ENCODE measurements around the gene CSF2RB. TPM values are rescaled to one million over a fixed set of nuclear protein-coding genes. Genes with fewer than 3 reads are reported as not detected.

CSF2RB gene
- not detected in 2 replicates for total RNA-seq

DNA sequence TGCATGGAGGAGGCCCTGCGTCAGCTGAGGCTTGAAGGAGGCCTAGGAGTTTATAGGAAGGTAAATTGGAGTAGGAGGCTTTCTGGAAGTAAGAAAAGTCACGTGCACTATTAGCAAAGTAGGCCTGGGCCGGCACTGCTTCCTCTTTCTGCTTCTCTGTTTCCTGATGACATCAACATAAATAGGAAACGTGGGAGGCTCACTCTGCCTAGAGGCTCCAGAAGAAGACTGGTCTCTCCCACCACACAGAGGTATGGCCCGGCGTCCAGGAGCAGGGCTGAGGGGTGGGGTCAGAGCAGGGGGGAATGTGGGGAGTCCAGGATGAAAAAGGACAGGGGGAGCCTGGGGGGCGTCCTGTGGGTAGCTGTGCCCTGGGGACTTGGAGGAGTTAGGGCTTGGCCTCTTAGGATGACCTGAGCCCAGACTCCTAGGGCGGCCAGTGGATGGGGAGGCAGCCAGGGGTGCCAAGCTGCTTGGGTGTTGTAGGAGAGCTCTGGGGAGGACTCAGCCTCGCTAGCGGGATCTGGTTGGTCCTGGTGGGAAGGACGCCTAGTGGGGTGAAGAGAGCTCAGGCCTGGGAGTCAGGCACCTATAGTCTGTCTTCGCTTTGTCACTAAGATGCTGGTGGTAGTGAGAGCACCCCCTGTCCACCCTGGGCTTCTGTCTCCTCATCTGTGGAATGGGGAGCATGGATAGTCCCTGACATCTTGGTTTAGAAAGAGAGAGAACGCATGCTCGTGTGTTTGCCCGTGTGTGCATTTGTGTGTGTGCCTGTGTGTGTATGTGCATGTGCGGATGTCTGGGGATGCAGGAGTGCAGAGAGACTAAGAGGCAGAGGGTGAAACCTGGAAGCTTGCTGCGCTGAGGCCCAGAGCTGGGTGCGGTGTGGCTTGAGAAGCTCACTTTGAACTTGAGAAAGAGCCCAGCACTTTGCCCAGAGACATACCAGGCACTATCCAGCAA is at the start of gene CSF2RB:
Gene CSF2RB (plus strand): TSS at position 202 of the 963 bp plus-strand sequence. CDS start 8,580 bp downstream, outside the sequence.

Other genes starting within 250 kb of the CSF2RB start
- not detected in 2 replicates for gene CACNG2, start 209.9 kb upstream of the CSF2RB start, total RNA-seq
- 8.9 and 11.3 TPM in 2 replicates for gene IFT27, start 137.5 kb upstream of the CSF2RB start, total RNA-seq
- gene PVALB, start 96.6 kb upstream of the CSF2RB start, total RNA-seq: not detected in 2 replicates
- not detected in 2 replicates for gene NCF4, start 52.6 kb upstream of the CSF2RB start, total RNA-seq
- 34.1 and 68.7 TPM in 2 replicates for gene TST, start 105.8 kb downstream of the CSF2RB start, total RNA-seq
- gene MPST, start 106.1 kb downstream of the CSF2RB start, total RNA-seq: 190 and 252 TPM in 2 replicates
- 10.9 and 17.1 TPM in 2 replicates for gene KCTD17, start 138.1 kb downstream of the CSF2RB start, total RNA-seq
- gene TMPRSS6, start 196.1 kb downstream of the CSF2RB start, total RNA-seq: not detected in 2 replicates
- gene IL2RB, start 236.3 kb downstream of the CSF2RB start, total RNA-seq: not detected in 2 replicates